NCI-H2171 (cell line): ENCODE measurements around the gene BOLA2B.

ENCODE experiments used
- DNase-seq: peaks from one replicate; lab custom pipeline; 2025; lab: John Stamatoyannopoulos, UW

The BOLA2B gene

GRCh38 chr16:30143347-30143702 lies 50.1 kb downstream of the BOLA2B start:
- no peak for DNase-seq
